Stimulated activated CD8-positive, alpha-beta memory T cell treated with anti-CD3 and anti-CD28 coated beads, Interleukin-15, amount 100 ng/mL, for 24 hours (primary cell): Measurements from ENCODE around the gene BTBD18.
"Not testable (repeated sequence)": the region's sequence is repeated elsewhere in the genome, so short reads cannot be mapped to it uniquely, and the experiment has no call there.

Source experiments
- DNase-seq: peaks from one replicate; pipeline ENCODE4 v3.0.0-alpha.2; 2020; ENCODE audit warnings: low read depth

BTBD18 gene

DNA sequence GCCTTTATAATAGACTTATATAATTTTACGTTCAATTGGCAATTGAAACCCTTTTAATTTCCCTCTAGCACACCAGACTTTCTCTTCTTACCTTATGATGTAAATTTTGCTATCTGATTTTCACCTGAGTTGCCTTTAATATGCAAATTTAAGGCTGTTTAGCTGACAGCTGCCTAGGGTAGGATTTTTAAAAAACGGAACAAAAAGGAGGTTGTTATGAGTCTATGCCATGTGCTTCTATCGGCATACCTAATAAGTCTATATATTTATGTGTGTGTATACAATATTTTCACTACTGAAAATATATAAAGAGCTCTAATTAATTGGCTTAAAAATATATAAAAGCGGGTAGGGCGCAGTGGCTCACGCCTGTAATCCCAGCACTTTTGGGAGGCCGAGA, 22.1 kb downstream of the BTBD18 start:
- no peak for DNase-seq

DNA sequence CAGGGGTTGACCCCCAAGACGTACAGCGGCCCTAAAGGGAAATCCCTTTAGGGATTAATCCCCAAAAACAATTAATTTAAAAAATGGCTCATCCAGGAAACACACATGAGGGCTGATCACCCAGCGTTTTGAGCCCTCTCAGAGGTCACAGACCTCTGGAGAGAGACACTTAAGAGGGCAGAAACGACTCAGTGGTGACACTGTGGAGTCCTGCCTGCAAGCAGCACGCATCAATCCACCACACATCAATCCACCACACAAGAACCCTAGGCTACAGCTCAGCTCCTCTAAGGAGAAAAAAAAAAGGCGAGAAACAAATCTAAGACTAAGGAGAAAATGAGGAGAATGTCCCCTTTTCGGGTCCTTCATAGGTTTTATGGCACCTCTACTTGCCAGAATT, 22.8 kb downstream of the BTBD18 start:
- no peak for DNase-seq

- DNase-seq, result no peak
Observed at GRCh38 chr11:57727185-57727584, 24.4 kb downstream of the BTBD18 start.

GRCh38 chr11:57716726-57717125, 34.9 kb downstream of the BTBD18 start:
- DNase-seq, result not testable (repeated sequence)

DNA sequence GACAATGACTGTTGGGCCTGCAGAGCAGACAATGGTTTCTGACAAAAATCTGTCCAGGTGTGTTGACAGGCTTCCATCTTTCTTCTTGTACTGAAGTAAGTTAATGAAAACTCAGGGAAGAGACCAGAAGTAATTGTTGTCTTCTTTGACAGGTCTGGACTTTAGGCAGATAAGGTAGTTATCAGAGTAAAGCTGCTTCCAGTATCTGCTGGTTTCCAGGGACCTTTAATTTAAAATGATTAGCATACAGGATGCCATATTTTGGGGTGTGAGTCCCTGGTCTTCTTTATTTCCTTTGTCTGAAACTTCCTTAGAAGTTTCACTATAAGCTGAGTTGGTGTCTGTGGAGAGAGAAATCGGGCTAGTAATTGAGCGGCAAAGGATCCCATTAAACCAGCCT, 37.8 kb downstream of the BTBD18 start:
- DNase-seq, result no peak

DNA sequence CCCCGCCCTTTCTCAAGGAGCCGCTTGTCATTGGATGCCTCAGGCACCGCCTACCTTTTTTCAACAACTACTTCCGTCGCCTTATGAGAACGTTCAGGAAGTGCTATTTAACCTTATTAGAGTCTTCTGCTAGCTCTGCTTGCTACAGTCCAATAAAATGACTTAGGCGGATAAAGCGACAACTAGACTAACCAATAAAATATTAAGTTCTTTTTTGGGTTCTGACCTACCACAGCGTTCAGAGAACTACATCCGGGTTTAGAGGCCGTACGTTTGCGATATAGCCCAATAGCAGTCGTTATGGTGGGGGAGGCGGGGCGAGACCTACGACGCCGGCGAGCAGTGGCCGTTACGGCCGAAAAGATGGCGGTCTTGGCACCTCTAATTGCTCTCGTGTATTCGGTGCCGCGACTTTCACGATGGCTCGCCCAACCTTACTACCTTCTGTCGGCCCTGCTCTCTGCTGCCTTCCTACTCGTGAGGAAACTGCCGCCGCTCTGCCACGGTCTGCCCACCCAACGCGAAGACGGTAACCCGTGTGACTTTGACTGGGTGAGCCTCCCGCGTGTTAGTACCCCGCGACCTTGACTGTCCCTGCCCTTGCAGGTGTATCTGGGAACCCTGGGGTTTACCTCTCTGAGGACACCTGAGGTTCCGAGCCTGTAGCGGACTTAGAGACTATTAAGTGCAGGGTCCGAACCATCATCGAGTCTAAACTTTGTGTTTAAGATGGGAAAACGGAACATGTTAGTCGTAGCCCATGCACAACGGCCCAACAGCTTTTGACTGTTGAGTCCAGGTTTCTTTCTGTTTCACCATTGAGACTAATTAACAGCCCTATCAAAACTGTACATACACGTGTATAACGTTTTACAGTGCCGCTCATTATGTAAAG, 39.1 kb downstream of the BTBD18 start, which contains the start of gene TMX2:
Gene TMX2, plus strand, starts transcription at position 338 of the 895 bp plus-strand sequence. Its CDS starts 26 bp downstream, at position 364.
- DNase-seq, result peak; percentile 71

GRCh38 chr11:57711414-57712255, 40.0 kb downstream of the BTBD18 start, which contains the start of gene MED19:
Gene MED19 (minus strand): TSS chr11:57712215. CDS start chr11:57712179, 36 bp downstream.
- peak; percentile 49 for DNase-seq

GRCh38 chr11:57709802-57710367, 41.7 kb downstream of the BTBD18 start:
- DNase-seq, result no peak

DNA sequence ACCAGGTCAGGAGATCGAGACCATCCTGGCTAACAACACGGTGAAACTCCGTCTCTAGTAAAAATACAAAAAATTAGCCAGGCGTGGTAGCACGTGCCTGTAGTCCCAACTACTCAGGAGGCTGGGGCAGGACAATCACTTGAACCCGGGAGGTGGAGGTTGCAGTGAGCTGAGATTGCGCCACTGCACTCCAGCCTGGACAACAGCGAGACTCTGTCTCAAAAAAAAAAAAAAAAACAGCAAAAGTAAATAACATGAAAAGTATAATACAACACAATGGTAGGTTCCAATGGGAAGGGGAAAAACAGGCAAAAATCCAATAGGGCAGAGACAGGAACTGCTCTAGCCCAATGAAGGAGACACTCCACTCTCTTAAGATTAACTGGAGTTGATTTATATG, 46.2 kb downstream of the BTBD18 start:
- not testable (repeated sequence) for DNase-seq

- no peak for DNase-seq
Observed at GRCh38 chr11:57704932-57705331, 46.7 kb downstream of the BTBD18 start.

- DNase-seq, result no peak
Observed at GRCh38 chr11:57703341-57703740, 48.3 kb downstream of the BTBD18 start.

- DNase-seq, result no peak
Observed at GRCh38 chr11:57700425-57700824, 51.2 kb downstream of the BTBD18 start.

DNA sequence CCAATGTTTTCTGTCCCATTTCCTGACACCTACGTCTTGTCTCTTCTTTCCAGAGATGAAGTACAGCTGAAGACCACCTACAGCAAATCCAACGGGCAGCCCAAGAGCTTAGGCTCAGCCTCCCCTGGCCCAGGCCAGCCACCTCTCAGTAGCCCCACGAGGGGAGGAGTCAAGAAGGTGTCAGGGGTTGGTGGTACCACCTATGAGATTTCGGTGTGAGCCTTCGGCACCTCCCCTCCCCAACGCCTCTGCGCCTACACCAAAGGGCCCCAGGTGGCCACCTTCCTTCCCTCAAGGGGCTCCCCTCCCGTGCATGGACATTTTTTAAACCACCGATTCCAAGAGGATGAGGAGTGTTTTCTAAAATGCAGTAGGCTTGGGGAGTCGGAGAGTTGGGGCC, 51.8 kb downstream of the BTBD18 start:
- DNase-seq, result no peak

GRCh38 chr11:57698843-57699365, 52.7 kb downstream of the BTBD18 start:
- DNase-seq, result no peak
